ENCODE data around the gene ANKS1B. TPM values are rescaled to one million over a fixed set of nuclear protein-coding genes. Genes with fewer than 3 reads are reported as not detected.

ANKS1B gene
- total RNA-seq, 1 donor: 0.21 TPM

DNA sequence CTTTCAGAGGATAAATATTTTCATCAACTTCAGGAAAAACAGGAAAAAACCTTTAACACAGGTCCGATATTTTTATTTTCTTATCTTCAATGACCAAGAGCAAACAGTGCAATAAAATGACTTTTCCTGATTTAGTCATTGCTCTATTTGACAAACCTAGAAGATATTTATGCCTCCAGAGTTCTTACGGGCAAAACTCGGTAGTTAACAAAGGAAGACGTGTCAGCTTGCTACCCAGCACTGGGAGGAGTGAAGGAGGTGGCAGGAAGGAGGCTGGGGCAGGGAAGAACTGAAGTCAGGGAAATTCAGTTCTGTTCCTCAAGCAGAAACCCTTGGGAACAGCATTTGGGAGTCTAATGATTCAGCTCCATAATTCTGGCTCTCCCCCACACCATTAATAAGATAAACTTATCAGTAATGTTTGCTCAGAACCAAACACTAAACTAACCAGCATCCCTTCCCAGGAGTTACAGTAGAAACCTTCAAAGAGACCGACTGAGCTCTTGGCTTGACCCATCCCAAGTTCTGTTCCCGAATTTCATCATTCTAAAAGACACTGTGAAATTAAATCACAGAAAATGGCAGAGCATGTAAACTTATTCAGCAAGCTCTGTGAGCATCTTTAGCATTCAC lies 1176.4 kb downstream of the ANKS1B start:
- H3K4me1 ChIP-seq (ENCODE audit: insufficient read depth, low read length): no peaks in the 10 kb centered on the region
- H3K4me3 ChIP-seq (ENCODE audit: low read length): no peak overlapping the region
- H3K27me3 ChIP-seq (ENCODE audit: insufficient read depth, low read length): peaks cover 11% of the 10 kb centered on the region
- H3K9me3 ChIP-seq (ENCODE audit: low read depth, low read length): no peaks in the 10 kb centered on the region

DNA sequence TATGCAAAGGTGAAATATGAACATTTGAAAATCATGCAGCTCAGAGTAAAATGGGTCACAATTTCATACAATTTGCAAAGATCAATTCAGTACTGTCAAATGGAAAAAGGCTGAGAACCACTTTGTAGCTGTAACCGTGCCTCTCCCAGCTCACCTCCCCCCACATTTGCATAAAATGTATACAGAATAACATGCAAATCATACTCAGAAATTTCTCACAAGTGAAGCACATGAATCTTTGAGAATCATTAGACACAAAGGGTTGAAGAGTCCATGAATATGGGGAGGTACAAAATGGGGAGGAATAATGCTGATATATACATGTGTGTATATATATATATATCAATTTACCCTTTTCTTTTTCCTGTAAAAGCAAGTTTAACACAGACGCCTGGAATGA lies 1177.5 kb downstream of the ANKS1B start:
- Histone ChIP-seq H3K4me3 (ENCODE audit: low read length) (no peak overlapping the region), H3K4me1 (ENCODE audit: insufficient read depth, low read length) (no peaks in the 10 kb centered on the region), H3K9me3 (ENCODE audit: low read depth, low read length) (no peaks in the 10 kb centered on the region), H3K27me3 (ENCODE audit: insufficient read depth, low read length) (peaks cover 12% of the 10 kb centered on the region)

DNA sequence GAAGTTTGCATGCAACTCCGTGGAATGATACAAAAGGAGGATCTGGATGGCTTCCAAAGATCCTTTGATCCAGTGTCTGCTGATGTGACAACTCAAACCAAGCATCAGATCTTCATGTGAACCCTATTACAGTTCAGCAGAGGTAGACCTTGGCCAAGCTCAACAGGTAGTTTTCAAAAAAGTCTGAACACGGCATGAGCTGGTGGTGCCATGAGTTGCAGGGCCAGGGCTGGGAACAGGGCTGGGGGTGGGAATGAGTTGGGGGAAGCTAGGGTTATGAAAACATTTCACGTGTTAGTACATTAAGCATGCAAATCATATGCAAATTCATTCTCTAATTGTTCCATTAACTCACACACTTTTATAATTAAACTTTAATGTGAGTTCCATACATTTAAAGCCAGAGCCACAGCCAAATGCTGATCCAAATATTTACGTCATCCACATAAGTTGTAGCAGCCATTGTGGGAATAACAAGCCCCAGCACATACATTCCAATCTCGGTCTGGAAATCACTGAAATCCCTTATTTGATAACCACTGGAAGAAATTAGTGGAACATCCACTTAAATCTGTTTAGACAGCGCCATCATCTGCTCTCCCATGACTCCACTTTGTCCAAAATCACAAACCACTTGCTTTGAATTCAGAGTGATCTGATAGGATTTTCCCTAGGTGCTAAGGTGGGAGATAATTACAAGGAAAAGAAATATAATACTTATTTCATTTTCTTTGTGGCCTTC lies 1181.1 kb downstream of the ANKS1B start:
- Histone ChIP-seq H3K4me3 (ENCODE audit: low read length) (no peak overlapping the region), H3K9me3 (ENCODE audit: low read depth, low read length) (no peaks in the 10 kb centered on the region), H3K27me3 (ENCODE audit: insufficient read depth, low read length) (peaks cover 12% of the 10 kb centered on the region)

DNA sequence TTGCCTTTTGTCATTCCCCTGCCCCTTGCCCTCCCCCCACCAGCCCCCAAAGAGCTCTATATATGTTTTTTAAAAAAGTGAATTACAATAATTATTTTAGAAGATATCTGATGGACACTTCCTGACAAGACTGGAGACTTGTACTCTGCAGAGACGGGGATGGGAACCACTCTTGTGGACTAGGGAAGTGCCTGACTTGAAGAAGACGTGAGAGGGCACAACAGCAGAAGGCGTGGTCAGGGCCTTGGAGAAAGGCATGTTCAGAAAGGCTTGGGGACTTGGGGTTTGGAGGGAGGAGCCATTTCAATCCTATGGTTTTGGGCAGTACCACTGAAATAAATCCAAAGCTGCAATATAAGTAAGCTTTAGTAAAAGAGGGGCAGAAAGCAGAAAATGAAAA lies 1184.9 kb downstream of the ANKS1B start:
- no peaks in the 10 kb centered on the region for H3K9me3 ChIP-seq (ENCODE audit: low read depth, low read length)
- peaks cover 12% of the 10 kb centered on the region for H3K27me3 ChIP-seq (ENCODE audit: insufficient read depth, low read length)
- H3K4me1 ChIP-seq (ENCODE audit: insufficient read depth, low read length): no peaks in the 10 kb centered on the region
- H3K4me3 ChIP-seq (ENCODE audit: low read length): no peak overlapping the region

More for the DNA sequence above, 1181.1 kb downstream of the ANKS1B start:
- H3K4me1 ChIP-seq (ENCODE audit: insufficient read depth, low read length): no peaks in the 10 kb centered on the region

DNA sequence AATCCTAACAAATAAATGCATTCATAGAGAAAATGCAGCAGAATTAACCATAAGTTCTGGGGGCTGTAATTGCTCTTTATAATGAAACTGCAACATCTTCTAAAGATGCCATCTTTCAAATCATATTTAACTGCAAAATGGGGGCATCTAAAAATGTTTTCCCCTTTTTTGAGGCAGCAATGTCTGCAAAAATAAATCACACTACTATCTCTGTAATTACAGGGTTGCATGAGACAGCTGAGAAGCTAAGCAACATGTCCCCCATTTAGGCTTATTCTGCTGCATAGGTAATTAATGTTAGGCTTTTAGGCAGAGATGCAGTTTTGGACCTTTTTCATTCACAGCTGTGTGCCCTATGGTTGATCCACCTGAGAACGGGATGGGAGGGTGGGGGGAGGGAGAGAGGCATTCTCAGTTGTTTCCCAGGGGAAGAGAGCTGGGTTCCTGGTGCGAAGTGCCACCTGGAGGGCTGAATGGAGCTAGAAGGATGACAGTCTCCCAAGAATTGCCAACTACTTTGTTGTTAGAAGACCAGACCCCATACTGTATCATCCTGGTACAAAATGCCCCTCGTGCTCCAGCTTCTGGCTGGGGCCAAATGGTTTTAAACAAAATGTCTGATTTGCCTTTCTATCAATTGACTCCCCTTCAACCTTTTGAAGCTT lies 1185.5 kb downstream of the ANKS1B start:
- no peaks in the 10 kb centered on the region for H3K9me3 ChIP-seq (ENCODE audit: low read depth, low read length)
- H3K4me3 ChIP-seq (ENCODE audit: low read length): no peak overlapping the region
- H3K27me3 ChIP-seq (ENCODE audit: insufficient read depth, low read length): peaks cover 8% of the 10 kb centered on the region
- H3K4me1 ChIP-seq (ENCODE audit: insufficient read depth, low read length): no peaks in the 10 kb centered on the region

DNA sequence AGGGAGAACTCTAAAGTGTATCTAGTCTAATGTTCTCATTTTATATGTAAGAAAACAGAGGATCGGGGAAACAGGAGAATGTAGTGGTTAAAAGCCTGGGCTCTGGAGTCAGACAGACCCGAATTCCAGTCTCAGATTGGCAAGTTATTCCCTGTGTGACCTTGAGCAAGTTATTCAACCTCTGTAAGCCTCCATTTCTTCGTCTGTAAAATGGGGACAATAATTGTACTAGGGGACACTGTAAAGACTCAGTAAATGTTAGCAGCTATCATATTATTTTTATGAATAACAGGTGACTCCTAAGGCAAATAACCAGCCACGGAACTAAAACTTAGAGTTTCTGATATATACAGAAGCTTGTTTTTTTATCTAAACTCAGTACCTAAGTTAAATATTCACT lies 1187.5 kb downstream of the ANKS1B start:
- H3K9me3 ChIP-seq (ENCODE audit: low read depth, low read length): no peaks in the 10 kb centered on the region
- H3K27me3 ChIP-seq (ENCODE audit: insufficient read depth, low read length): no peaks in the 10 kb centered on the region
- H3K4me1 ChIP-seq (ENCODE audit: insufficient read depth, low read length): no peaks in the 10 kb centered on the region
- no peak overlapping the region for H3K4me3 ChIP-seq (ENCODE audit: low read length)

DNA sequence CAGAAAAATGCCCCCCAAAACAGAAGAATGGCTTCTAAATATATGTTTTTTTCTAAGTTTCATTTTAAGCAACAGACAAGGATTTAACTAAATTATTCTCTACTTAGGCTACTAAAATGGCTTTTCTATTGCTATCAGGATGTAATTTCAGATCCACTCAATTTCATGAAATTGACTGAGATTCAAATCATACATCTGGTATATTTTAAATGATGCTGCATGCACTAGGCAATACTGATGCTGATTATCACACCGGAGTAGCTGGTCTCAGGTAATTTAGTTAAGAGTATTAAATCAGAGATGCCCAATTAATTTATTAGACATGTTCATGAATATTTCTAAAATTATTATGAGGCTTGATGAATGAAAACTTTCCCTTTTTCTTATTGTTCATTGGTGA lies 1188.0 kb downstream of the ANKS1B start:
- H3K4me1 ChIP-seq (ENCODE audit: insufficient read depth, low read length): no peaks in the 10 kb centered on the region
- no peak overlapping the region for H3K4me3 ChIP-seq (ENCODE audit: low read length)
- H3K27me3 ChIP-seq (ENCODE audit: insufficient read depth, low read length): no peaks in the 10 kb centered on the region
- no peaks in the 10 kb centered on the region for H3K9me3 ChIP-seq (ENCODE audit: low read depth, low read length)

DNA sequence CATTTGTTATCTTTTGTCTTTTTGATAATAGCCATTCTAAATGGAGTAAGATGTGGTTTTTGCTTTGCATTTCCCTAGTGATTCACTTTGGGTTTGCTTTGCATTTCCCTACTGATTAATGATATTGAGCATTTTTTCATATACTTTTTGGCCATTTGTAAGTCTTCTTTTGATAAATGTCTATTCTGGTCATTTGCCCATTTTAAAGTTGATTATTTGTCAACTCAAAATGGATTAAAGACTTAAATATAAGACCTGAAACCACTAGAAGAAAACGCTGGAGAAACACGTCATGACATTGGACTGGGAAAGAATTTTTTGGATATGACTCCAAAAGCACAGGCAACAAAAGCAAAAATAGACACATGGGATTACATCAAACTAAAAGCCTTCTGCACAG lies 1191.6 kb downstream of the ANKS1B start:
- Histone ChIP-seq H3K9me3 (ENCODE audit: low read depth, low read length) (no peaks in the 10 kb centered on the region), H3K4me1 (ENCODE audit: insufficient read depth, low read length) (no peaks in the 10 kb centered on the region), H3K27me3 (ENCODE audit: insufficient read depth, low read length) (no peaks in the 10 kb centered on the region), H3K4me3 (ENCODE audit: low read length) (no peak overlapping the region)

DNA sequence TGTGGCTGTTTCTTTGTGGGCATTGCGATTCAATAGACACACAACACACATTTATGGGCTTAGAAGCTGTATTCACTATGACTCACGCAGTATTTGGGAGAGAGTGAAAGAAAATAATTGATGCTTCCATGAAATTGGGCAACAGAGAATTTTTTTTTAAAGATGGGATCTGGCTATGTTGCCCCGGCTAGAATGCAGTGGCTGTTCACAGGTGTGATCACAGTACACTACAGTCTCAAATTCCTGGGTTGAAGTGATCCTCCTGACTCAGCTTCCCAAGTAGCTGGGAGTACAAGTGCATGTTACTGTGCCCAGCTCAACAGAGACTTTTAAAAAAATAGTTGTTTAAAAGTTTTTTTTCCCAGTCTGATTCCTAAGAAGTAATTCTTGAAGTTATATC lies 1193.3 kb downstream of the ANKS1B start:
- no peak overlapping the region for H3K4me3 ChIP-seq (ENCODE audit: low read length)
- H3K9me3 ChIP-seq (ENCODE audit: low read depth, low read length): no peaks in the 10 kb centered on the region
- H3K4me1 ChIP-seq (ENCODE audit: insufficient read depth, low read length): no peaks in the 10 kb centered on the region
- H3K27me3 ChIP-seq (ENCODE audit: insufficient read depth, low read length): no peaks in the 10 kb centered on the region

DNA sequence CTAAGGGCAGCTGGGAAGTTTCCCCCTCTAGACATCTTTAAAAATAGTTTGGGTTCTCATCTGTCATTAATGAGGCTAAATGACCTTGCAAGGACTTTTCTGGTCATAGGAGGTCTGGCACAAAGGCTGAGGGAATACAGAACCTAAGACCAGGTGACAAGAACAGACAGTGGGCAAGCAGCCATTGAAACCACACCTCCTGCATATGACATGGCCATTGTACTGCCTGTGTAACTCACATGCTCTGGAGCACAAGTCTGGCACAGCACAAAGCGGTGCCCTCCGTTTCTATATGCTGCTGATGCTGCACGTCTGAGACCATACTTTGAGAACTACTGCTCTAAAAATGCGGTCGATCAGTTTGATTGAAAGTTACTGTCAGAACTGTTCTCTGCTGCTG lies 1196.3 kb downstream of the ANKS1B start:
- Histone ChIP-seq H3K4me1 (ENCODE audit: insufficient read depth, low read length) (no peaks in the 10 kb centered on the region), H3K27me3 (ENCODE audit: insufficient read depth, low read length) (no peaks in the 10 kb centered on the region), H3K4me3 (ENCODE audit: low read length) (no peak overlapping the region), H3K9me3 (ENCODE audit: low read depth, low read length) (no peaks in the 10 kb centered on the region)

DNA sequence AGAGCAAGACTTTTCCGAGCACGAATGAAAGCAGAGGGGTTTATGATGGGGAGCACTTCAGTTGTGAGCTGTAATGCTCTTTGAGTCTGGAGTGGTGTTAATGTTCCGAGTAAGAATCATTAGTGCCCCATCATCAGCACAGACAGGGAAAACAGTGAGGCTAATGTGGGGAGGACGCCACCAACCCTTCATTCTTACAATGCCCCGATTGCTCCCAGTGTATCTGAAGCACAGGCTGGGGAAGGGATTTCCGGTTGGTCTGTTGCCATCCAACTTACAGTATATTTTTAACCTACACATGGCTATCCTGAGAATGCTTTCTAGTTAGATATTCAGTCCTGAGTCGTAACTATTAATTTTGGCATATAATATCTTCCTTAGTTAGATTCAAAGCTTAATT lies 1198.1 kb downstream of the ANKS1B start:
- H3K4me1 ChIP-seq (ENCODE audit: insufficient read depth, low read length): no peaks in the 10 kb centered on the region
- no peaks in the 10 kb centered on the region for H3K27me3 ChIP-seq (ENCODE audit: insufficient read depth, low read length)
- no peaks in the 10 kb centered on the region for H3K9me3 ChIP-seq (ENCODE audit: low read depth, low read length)
- H3K4me3 ChIP-seq (ENCODE audit: low read length): no peak overlapping the region

DNA sequence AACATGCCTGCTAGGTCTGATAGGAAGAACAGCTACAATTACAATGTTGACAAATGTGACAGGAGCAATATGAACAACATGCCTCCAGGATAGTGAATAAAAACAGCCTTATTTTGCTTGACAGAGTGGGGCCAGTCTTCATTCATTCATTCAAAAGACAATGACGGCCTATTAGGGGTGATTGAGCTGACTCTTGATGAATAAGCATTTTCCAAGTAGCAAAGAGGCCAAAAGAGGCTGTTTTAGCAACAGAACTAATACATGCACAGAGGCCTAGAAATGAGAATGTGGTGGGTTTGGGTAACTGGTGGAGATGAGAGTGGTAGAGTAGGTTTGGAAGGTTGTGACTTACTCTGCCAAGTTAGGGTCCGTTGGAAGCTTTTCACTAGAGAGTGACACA lies 1201.3 kb downstream of the ANKS1B start:
- Histone ChIP-seq H3K9me3 (ENCODE audit: low read depth, low read length) (no peaks in the 10 kb centered on the region), H3K4me1 (ENCODE audit: insufficient read depth, low read length) (no peaks in the 10 kb centered on the region), H3K4me3 (ENCODE audit: low read length) (no peak overlapping the region), H3K27me3 (ENCODE audit: insufficient read depth, low read length) (no peaks in the 10 kb centered on the region)

DNA sequence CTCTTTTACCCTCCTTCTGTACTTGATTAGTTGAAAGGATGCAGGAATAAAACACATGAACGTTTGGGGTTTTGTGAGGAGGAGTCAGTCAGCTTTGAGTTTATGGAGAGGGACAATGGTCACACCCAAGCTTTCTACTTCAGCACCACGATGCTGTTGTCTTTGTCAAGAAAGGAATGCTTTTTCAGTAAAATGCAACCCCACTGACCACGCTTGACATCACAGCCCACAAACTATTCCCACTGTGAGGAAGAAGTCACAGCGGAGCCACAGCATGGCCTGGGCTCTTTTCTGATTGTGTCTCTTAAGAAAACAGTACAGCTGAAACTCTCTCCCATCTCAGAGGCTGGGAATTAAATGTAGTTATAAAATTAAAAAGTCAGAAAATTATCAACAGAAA lies 1204.5 kb downstream of the ANKS1B start:
- no peaks in the 10 kb centered on the region for H3K27me3 ChIP-seq (ENCODE audit: insufficient read depth, low read length)
- no peaks in the 10 kb centered on the region for H3K4me1 ChIP-seq (ENCODE audit: insufficient read depth, low read length)
- H3K4me3 ChIP-seq (ENCODE audit: low read length): no peak overlapping the region
- H3K9me3 ChIP-seq (ENCODE audit: low read depth, low read length): no peaks in the 10 kb centered on the region

DNA sequence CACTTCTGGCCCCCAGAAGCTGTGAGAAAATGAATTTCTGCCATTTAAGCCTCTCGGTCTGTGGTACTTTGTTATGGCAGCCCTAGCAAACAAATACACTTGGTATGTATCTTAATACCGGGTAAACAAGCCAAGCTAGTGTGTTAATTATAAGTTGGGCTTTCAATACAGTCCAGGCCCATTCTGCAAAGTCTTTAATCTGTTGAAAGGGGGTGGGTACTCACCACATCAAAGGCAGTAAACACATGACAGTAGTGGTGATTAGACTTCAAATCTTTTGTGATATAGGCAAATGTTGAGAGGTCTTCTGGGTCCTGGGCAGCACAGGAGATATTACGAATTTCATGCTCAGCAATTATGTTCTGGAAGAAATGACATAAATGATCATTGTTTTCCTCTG lies 1211.9 kb downstream of the ANKS1B start:
- Histone ChIP-seq H3K27me3 (ENCODE audit: insufficient read depth, low read length) (no peaks in the 10 kb centered on the region), H3K4me3 (ENCODE audit: low read length) (no peak overlapping the region), H3K9me3 (ENCODE audit: low read depth, low read length) (no peaks in the 10 kb centered on the region), H3K4me1 (ENCODE audit: insufficient read depth, low read length) (no peaks in the 10 kb centered on the region)

DNA sequence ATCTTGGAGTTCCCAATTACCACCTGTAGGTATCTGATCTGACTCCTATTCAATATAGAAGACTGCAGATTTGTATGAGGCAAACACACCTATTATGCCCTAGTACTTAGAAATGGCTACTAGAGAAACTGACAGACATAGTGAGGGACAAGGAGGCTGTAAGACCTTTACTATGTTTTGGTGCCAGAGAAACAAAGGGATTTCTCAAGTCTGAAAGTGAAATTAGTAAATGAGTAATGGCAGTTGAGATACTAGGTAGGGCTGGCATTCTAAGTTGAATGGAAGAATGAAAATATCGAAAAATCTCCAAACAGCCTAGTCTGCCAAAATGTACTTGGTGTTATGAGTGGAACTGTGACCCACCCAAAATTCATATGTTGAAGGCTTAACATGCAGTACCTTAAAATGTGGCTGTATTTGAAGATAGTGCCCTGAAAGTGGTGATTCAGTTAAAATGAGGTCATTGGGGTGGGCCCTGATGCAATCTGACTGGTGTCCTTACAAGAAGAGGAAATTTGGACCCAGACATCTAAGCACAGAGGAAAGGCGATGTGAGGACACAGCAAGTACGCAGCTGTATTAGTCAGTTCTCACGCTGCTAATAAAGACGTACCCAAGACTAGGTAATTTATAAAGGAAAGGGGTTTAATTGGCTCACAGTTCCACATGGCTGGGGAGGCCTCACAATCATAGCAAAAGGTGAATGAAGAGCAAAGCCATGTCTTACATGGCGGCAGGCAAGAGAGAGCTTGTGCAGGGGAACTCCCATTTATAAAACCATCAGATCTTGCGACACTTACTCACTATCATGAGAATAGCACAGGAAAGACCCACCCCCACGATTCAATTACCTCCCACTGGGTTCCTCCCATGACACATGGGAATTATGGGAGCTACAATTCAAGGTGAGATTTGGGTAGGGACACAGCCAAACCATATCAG lies 1212.7 kb downstream of the ANKS1B start:
- Histone ChIP-seq H3K4me1 (ENCODE audit: insufficient read depth, low read length) (no peaks in the 10 kb centered on the region), H3K9me3 (ENCODE audit: low read depth, low read length) (no peaks in the 10 kb centered on the region), H3K4me3 (ENCODE audit: low read length) (no peak overlapping the region), H3K27me3 (ENCODE audit: insufficient read depth, low read length) (no peaks in the 10 kb centered on the region)

All from mononuclear cell (primary cell).